HG03175 (cell line): ENCODE data around the gene PRIM2.
"Not testable (repeated sequence)": the region's sequence is repeated elsewhere in the genome, so short reads cannot be mapped to it uniquely, and the experiment has no call there.

ENCODE experiments used
- ATAC-seq: cut with Tn5 transposase; IDR thresholded peaks from one replicate; pipeline ENCODE4 v1.9.1; 2021; ENCODE audit warnings: mild to moderate bottlenecking, moderate library complexity; ENCODE audit not compliant: unreplicated experiment

The PRIM2 gene

GRCh38 chr6:57359766-57360165, 42.3 kb downstream of the PRIM2 start:
- ATAC-seq: not testable (repeated sequence)

GRCh38 chr6:57362340-57362739, 44.9 kb downstream of the PRIM2 start:
- ATAC-seq: not testable (repeated sequence)

- ATAC-seq: not testable (repeated sequence)
Measured at GRCh38 chr6:57365076-57365583, 47.7 kb downstream of the PRIM2 start.

DNA sequence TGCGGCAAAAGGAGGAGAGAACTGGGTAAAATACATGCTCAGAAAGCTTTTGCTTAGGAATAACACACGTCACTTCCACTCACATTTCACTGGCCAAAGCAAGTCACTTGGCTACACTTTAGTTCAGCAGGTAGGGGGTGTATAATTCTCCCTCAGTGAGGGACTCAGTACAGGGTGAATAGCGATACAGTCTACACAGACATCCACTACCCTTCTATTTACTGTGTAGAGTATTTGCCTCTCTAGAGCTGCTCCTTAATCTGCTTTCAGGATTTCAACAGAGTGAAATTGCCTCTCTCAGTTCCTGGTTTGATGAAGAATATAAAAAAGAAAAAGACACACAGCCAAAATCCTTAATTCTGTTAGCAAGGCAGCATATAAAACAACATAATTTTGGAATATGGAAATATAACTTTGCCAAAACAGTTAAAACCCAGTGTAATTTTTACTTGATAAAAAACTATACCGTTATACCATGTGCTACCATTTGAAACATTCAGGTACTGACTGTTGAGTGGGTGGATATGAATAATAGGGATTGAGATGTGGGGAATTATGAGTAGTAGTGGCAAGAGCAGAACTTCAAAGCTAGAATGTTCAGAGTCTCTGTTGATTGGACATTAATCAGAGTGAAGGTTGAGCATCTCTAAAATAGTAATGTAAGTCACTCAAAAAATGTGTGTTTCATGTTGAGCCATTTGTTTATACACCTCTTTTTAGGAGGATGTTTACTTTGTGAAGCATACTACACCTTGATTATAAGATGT, 51.7 kb downstream of the PRIM2 start:
- not testable (repeated sequence) for ATAC-seq

- not testable (repeated sequence) for ATAC-seq
Measured at GRCh38 chr6:57371779-57372178, 54.3 kb downstream of the PRIM2 start.

- ATAC-seq: not testable (repeated sequence)
Measured at GRCh38 chr6:57374764-57375163, 57.3 kb downstream of the PRIM2 start.

GRCh38 chr6:57376083-57376482, 58.7 kb downstream of the PRIM2 start:
- not testable (repeated sequence) for ATAC-seq

DNA sequence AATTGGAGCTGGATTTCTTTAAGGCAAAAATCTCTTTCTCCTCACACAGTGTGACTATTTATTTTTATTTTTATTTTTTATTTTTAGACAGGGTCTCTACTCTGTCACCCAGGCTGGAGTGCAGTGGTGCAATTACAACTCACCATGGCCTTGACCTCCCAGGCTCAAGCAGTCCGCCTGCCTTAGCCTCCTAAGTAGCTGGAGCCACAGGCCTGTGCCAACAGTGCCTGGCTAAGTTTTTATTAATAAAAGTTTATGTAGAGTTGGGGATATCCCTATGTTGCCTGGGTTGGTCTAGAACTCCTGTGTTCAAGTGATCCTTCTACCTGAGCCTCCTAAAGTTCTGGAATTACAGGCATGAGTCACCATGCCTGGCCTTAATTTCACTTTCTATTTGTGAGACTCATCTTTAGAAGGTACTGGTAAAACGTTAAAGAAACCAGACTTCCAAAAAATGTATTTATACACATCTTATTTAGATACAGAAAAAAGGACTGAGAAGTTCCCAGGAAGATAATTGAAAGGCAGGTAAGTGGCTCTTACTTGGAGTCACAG, 71.7 kb downstream of the PRIM2 start:
- ATAC-seq: not testable (repeated sequence)

DNA sequence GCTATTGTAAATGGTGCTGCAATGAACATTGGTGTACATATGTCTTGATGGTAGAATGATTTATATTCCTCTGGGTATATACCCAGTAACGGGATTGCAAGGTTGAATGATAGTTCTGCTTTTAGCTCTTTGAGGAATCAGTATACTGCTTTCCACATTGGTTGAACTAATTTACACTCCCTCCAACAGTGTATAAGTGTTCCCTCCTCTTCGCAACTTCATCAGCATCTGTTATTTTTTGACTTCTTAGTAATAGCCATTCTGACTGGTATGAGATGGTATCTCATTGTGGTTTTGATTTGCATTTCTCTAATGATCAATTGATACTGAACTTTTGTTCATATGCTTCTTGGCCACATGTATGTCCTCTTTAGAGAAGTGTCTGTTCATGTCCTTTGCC, 73.4 kb downstream of the PRIM2 start:
- not testable (repeated sequence) for ATAC-seq

DNA sequence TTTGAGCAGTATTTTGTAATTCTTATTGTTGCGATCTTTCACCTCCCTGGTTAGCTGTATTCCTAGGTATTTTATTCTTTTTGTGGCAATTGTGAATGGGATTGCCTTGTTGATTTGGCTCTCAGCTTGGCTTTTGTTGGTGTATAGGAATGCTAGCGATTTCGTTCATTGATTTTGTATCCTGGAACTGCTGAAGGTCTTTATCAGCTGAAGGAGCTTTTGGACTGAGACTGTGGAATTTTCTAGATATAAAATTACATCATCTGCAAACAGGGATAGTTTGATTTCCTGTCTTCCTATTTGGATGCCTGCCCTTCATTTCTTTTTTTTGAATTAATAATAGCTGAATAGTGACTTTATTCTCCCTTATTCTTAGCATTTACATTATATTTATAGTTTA, 74.6 kb downstream of the PRIM2 start:
- ATAC-seq: not testable (repeated sequence)

GRCh38 chr6:57419341-57419740, 101.9 kb downstream of the PRIM2 start:
- not testable (repeated sequence) for ATAC-seq

GRCh38 chr6:57421503-57421902, 104.1 kb downstream of the PRIM2 start:
- no peak for ATAC-seq

GRCh38 chr6:57423468-57423867, 106.0 kb downstream of the PRIM2 start:
- ATAC-seq: no peak

GRCh38 chr6:57431742-57432141, 114.3 kb downstream of the PRIM2 start:
- not testable (repeated sequence) for ATAC-seq

DNA sequence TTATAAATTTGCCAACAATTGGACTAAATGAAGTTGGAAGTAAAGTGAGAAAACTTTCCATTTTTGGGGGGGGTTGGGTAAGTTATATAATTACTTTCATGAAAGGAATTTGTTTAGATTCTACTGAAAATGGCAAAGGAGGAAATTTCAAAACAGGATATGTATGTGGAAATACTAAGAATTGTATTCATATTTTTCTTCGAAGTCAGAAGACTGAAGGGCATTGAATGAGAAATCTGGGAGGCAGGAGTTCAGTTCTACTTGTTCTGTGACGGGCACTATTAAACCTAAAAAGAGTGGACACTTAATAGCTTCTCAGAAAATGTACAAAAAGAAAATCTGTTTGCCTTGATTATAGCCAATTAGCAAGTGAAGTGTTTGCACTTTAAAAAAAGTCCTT, 114.7 kb downstream of the PRIM2 start:
- ATAC-seq: no peak

- ATAC-seq: peak; percentile 77
Measured at GRCh38 chr6:57432919-57433684, 115.7 kb downstream of the PRIM2 start.

GRCh38 chr6:57433790-57434189, 116.4 kb downstream of the PRIM2 start:
- not testable (repeated sequence) for ATAC-seq

DNA sequence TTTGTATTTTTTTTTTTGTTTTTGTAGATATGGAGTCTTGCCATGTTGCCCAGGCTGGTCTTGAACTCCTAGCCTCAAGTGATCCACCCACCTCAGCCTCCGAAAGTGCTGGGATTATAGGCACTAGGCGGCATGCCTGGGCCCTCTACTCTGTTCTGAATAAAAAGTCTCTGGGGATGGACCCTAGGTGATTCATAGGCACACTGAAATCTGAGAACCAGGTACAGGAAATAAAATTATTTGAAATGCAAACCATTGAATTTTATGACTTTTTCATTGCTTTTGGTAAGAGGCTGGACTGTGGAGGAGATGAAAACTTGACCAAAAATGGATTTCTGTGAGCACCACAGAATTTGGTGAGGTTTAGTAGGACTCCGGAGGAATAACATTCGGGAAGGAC, 117.5 kb downstream of the PRIM2 start:
- no peak for ATAC-seq

DNA sequence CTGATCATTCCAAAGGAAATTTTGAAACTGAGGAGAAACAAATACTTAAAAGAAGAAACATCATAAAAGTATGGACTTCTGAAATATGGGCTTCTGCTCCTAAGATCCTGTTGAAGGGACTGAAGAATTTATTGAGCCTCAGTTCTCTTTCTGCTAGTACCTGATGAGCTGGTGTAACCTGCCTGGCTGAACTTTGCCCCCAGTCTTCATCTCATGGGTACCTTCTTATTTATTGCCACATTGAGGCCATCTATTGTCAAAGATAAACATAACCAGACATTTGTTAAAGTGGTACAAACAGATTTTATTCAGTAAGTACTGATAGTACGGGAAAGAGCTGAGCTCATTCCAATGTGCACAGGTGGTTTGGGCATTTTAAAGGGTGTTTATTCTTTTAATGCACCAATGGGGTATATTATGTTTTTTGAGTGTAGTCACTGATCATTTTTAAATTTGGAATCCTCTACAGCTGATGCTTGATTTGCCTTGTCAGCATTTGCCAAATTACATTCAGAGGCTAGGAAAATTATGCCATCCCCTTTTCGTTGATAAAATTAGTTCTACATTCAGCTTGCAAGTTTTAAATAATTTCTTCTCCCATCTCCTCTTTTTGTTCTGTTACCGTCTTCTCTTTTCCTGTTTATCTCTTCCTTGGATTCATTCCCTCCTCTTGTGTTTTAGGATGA, 118.2 kb downstream of the PRIM2 start:
- no peak for ATAC-seq

DNA sequence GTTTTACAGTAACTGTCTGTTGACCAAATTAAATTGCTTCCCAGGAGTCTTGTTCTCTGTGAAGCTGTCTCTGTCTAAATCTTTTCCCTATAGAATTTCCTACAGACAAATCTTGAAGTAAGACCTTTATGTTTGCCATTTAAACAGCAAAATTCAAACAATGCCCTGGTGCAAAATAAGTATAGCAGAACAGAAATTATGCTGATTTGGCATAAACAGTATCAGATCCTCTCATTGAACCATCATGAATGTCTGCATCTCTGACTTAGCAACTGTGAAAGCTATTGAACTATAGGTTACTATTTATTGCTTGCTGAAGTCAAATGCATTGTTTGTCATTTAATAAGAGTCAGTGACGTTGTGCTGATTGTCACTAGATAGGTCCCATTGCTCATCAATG, 123.3 kb downstream of the PRIM2 start:
- not testable (repeated sequence) for ATAC-seq

DNA sequence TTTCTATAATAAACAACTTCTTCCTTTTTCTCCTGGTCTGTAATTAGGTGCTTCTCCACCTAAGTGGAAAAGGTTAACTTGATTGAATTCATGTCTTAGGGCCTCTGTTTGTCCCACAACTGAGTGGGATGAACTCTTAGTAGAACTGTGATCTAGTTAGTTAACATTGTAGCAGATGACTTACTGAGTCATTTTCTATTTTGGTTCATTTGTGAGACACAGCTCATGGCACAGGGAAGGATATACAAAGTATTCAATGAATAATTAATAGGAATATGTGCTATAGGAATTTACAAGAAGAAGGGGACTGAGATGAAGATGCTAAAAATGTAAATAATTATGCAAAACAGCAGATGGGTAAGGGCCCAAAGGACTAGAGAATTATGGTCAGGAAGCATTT, 124.7 kb downstream of the PRIM2 start:
- not testable (repeated sequence) for ATAC-seq
